ENCODE data around the gene CCDC82. TPM values are rescaled to one million over a fixed set of nuclear protein-coding genes. Genes with fewer than 3 reads are reported as not detected.

CCDC82 gene
- total and polyA plus RNA-seq, 7 donors, result 9.5 to 39.2 (median 24.4) TPM

GRCh38 chr11:96367342-96367741, 22.4 kb downstream of the CCDC82 start:
- Histone ChIP-seq H3K4me1 (no peaks in the 10 kb centered on the region), H3K27me3 (no peaks in the 10 kb centered on the region), H3K36me3 (peaks cover 0 to 73% (median 9%) of the 10 kb centered on the region in 4 donors), H3K4me3 (no peak overlapping the region), H3K9me3 (no peaks in the 10 kb centered on the region), H3K27ac (no peak overlapping the region)
- no peak for TF ChIP-seq CTCF (IDR thresholded peaks at IDR 0.05)
- no peak for TF ChIP-seq POLR2A (IDR thresholded peaks at IDR 0.05)
- TF ChIP-seq POLR2AphosphoS5 (IDR thresholded peaks at IDR 0.05), result no peak
- no peak for TF ChIP-seq EP300 (IDR thresholded peaks at IDR 0.05)
- intact Hi-C loops (cut with DNase I), result no loop called here
- no peak for DNase-seq
- 78 to 96% methylated on average over 2 of the region's 2 CpGs for WGBS, 2 donors

GRCh38 chr11:96366024-96366423, 23.7 kb downstream of the CCDC82 start:
- WGBS, 2 donors, result 85 to 89% methylated on average over 1 of the region's 1 CpG
- intact Hi-C loops (cut with DNase I), result no loop called here
- Histone ChIP-seq H3K36me3 (peaks cover 0 to 72% (median 8%) of the 10 kb centered on the region in 4 donors), H3K4me3 (no peak overlapping the region), H3K27me3 (no peaks in the 10 kb centered on the region), H3K27ac (no peak overlapping the region), H3K4me1 (no peaks in the 10 kb centered on the region), H3K9me3 (no peaks in the 10 kb centered on the region)
- DNase-seq, result no peak
- no peak for TF ChIP-seq EP300 (IDR thresholded peaks at IDR 0.05)
- no peak for TF ChIP-seq POLR2AphosphoS5 (IDR thresholded peaks at IDR 0.05)
- no peak for TF ChIP-seq POLR2A (IDR thresholded peaks at IDR 0.05)
- TF ChIP-seq CTCF (IDR thresholded peaks at IDR 0.05), result no peak

- DNase-seq, result no peak
Measured at GRCh38 chr11:96365493-96365892, 24.2 kb downstream of the CCDC82 start.

GRCh38 chr11:96361778-96362177, 27.9 kb downstream of the CCDC82 start:
- no peaks in the 10 kb centered on the region for H3K9me3 ChIP-seq
- H3K36me3 ChIP-seq, result peaks cover 0 to 66% (median 14%) of the 10 kb centered on the region in 4 donors
- H3K4me3 ChIP-seq, result no peak overlapping the region
- no peak overlapping the region for H3K27ac ChIP-seq
- TF ChIP-seq POLR2AphosphoS5 (IDR thresholded peaks at IDR 0.05) (no peak), CTCF (IDR thresholded peaks at IDR 0.05) (no peak), EP300 (IDR thresholded peaks at IDR 0.05) (no peak), POLR2A (IDR thresholded peaks at IDR 0.05) (no peak)
- intact Hi-C loops (cut with DNase I), result no loop called here
- H3K4me1 ChIP-seq, result no peaks in the 10 kb centered on the region
- no peak for DNase-seq
- WGBS, 2 donors, result 84 to 88% methylated on average over 2 of the region's 2 CpGs
- no peaks in the 10 kb centered on the region for H3K27me3 ChIP-seq

More at GRCh38 chr11:96365493-96365892, 24.2 kb downstream of the CCDC82 start:
- Histone ChIP-seq H3K4me1 (no peaks in the 10 kb centered on the region), H3K9me3 (no peaks in the 10 kb centered on the region), H3K4me3 (no peak overlapping the region), H3K36me3 (peaks cover 0 to 75% (median 8%) of the 10 kb centered on the region in 4 donors), H3K27ac (no peak overlapping the region), H3K27me3 (no peaks in the 10 kb centered on the region)
- TF ChIP-seq EP300 (IDR thresholded peaks at IDR 0.05) (no peak), CTCF (IDR thresholded peaks at IDR 0.05) (no peak), POLR2AphosphoS5 (IDR thresholded peaks at IDR 0.05) (no peak), POLR2A (IDR thresholded peaks at IDR 0.05) (no peak)
- 47 to 81% methylated on average over 1 of the region's 1 CpG for WGBS, 2 donors
- intact Hi-C loops (cut with DNase I), result no loop called here

GRCh38 chr11:96358321-96358720, 31.4 kb downstream of the CCDC82 start:
- WGBS, 2 donors, result 88 to 92% methylated on average over 3 of the region's 3 CpGs
- no peak overlapping the region for H3K27ac ChIP-seq
- H3K4me3 ChIP-seq, result no peak overlapping the region
- no peaks in the 10 kb centered on the region for H3K9me3 ChIP-seq
- intact Hi-C loops (cut with DNase I), result no loop called here
- TF ChIP-seq POLR2AphosphoS5 (IDR thresholded peaks at IDR 0.05) (no peak), EP300 (IDR thresholded peaks at IDR 0.05) (no peak), CTCF (IDR thresholded peaks at IDR 0.05) (no peak), POLR2A (IDR thresholded peaks at IDR 0.05) (no peak)
- H3K27me3 ChIP-seq, result no peaks in the 10 kb centered on the region
- H3K4me1 ChIP-seq, result no peaks in the 10 kb centered on the region
- peaks cover 0 to 71% (median 7%) of the 10 kb centered on the region in 4 donors for H3K36me3 ChIP-seq
- no peak for DNase-seq
